Pancreas (tissue), 10 donors: ENCODE data around the gene CXADR. TPM values are rescaled to one million over a fixed set of nuclear protein-coding genes. Genes with fewer than 3 reads are reported as not detected.

Experiments
- ATAC-seq, 4 donors: fragments of 200-7000 bp; cut with Tn5 transposase; one replicate each; pipeline versions ENCODE4 v1.8.0 to v1.9.1; 2020; ENCODE audit warnings: mild to moderate bottlenecking in 4 of 4, moderate library complexity in 4 of 4
- DNase-seq, 6 donors: peaks; one replicate each; pipeline ENCODE4 v3.0.0-alpha.2; 2020
- FAIRE-seq: peaks from 2 replicates; lab custom pipeline; 2012; peaks lifted over from hg19 to GRCh38; lab: Jason Lieb, UNC
- H3K27ac ChIP-seq, 4 donors: fragments of 200-600 bp; sonication (generic); 1 replicate in 3 of 4; 2 replicates in 1 of 4; pipeline versions ENCODE4 v1.5.0 to v1.8.0; 2020
- H3K27me3 ChIP-seq, 4 donors: fragments of 200-600 bp; one replicate each; pipeline ENCODE4 v1.8.0; 2021
- H3K36me3 ChIP-seq, 3 donors: fragments of 200-600 bp; sonication (generic) in 1 of 3; one replicate each; pipeline versions ENCODE4 v1.5.0 to v1.8.0; 2020 to 2021
- H3K4me1 ChIP-seq, 3 donors: fragments of 200-600 bp; one replicate each; pipeline ENCODE4 v1.8.0; 2021
- H3K4me3 ChIP-seq, 4 donors: fragments of 200-600 bp; sonication (generic) in 2 of 4; one replicate each; pipeline versions ENCODE4 v1.5.0 to v1.8.0; 2020 to 2021
- H3K9me3 ChIP-seq, 4 donors: fragments of 200-600 bp; one replicate each; pipeline ENCODE4 v1.8.0; 2021
- WGBS, 2 donors: extraction: QIAGEN DNeasy Blood & Tissue Kit; methylation state at CpG; one replicate each; pipeline ENCODE4 v1.1.7; 2013; 5-methylcytosine and 5-hydroxymethylcytosine counted together
- intact Hi-C, 3 donors: fragments of 100-400 bp; cut with DNase I; formaldehyde crosslinking; loops; one replicate each; pipeline versions ENCODE4 v1.11.1 to v1.14.2; 2022
- polyA plus RNA-seq, 2 donors: library from polyadenylated mRNA; stranded (reverse); fragments of 200-250 nt; gene quantifications; one replicate each; pipeline ENCODE4 v1.2.3, GENCODE V29; 2013
- total RNA-seq, 6 donors: library from RNA; stranded (reverse); fragmentation: NEBNext Ultra II Directional in 4 of 6; extraction: Animal tissue kit (Norgen Biotek cat#: 25700) in 4 of 6; gene quantifications; one replicate each; pipeline versions ENCODE4 v1.2.1 to v1.2.4, GENCODE V29; 2021 to 2023
- TF ChIP-seq, protein P1 (sequence below), 4 donors: fragments of 200-600 bp; sonication (generic) in 3 of 4; IDR thresholded peaks; one replicate each; pipeline versions ENCODE4 v1.5.0 to v1.8.0; 2021; ENCODE audit warnings: antibody characterized with exemption in 4 of 4
- donor health status: healthy with polysubstance abuse.
- donor health status: DM: no; HTN: no; CAD: no; lungs with moderate emphysema.
- donor health status: DM: no; HTN: no; CAD: no.
- donor health status: control.
- donor health status: control.
- donor health status: Bipolar disorder and iron deficiency.
- donor health status: DM: yes; HTN: yes; CAD: no.
- donor health status: DM: no; HTN: no; CAD: no.
- donor health status: DM: no; HTN: no; CAD: no.
- donor health status: DM: yes; HTN: yes; CAD: no.

Gene CXADR
- total and polyA plus RNA-seq, 8 donors = 5.1 to 24.8 (median 15.1) TPM

DNA sequence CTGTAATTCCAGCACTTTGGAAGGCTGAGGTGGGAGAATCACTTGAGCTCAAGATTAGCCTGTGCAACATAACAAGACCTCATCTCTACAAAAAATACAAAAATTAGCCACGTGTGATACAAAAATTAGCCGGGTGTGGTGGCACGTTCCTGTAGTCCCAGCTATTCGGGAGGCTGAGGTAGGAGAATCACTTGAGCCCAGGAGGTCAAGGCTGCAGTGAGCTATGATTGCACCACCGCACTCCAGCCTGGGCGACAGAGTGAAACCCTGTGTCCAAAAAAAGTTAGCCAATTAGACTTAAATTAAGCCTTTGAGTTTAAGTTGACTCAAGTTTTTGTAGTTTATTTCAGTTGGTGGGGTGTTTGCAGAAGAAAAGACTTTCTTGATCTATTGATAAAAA is 11.8 kb downstream of the CXADR start:
- DNase-seq (no peak), ATAC-seq (no peak), FAIRE-seq (no peak)
- TF ChIP-seq, protein P1, sequence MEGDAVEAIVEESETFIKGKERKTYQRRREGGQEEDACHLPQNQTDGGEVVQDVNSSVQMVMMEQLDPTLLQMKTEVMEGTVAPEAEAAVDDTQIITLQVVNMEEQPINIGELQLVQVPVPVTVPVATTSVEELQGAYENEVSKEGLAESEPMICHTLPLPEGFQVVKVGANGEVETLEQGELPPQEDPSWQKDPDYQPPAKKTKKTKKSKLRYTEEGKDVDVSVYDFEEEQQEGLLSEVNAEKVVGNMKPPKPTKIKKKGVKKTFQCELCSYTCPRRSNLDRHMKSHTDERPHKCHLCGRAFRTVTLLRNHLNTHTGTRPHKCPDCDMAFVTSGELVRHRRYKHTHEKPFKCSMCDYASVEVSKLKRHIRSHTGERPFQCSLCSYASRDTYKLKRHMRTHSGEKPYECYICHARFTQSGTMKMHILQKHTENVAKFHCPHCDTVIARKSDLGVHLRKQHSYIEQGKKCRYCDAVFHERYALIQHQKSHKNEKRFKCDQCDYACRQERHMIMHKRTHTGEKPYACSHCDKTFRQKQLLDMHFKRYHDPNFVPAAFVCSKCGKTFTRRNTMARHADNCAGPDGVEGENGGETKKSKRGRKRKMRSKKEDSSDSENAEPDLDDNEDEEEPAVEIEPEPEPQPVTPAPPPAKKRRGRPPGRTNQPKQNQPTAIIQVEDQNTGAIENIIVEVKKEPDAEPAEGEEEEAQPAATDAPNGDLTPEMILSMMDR (IDR thresholded peaks at IDR 0.05) = no peak
- intact Hi-C loops = no loop called here
- 93 to 96% methylated on average over 6 of the region's 6 CpGs for WGBS, 2 donors
- Histone ChIP-seq H3K27me3 (no peaks in the 10 kb centered on the region), H3K9me3 (no peaks in the 10 kb centered on the region), H3K4me1 (peaks cover 15 to 17% (median 16%) of the 10 kb centered on the region in 3 donors), H3K27ac (no peak overlapping the region), H3K36me3 (no peaks in the 10 kb centered on the region), H3K4me3 (no peak overlapping the region)

DNA sequence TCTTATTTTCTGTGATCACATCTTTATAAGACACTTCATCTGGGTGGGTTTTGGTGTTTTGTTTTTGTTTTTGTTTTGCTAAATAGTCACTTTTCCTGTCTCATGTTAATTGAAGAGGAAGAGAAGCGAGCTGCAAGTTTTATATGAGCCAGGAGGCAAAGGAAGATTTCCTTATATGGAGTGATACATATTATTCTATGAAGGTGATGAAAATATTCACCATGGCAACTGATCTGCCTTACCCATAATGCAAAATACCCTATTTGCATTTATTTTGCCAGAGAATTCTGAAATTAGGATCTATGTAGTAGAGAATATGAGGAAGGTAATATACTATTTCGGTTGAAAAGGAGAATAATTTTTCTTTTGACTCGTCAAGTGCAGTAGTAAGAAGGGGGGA is 13.9 kb downstream of the CXADR start:
- WGBS, 2 donors = 80 to 83% methylated on average over 3 of the region's 3 CpGs
- Histone ChIP-seq H3K9me3 (no peaks in the 10 kb centered on the region), H3K36me3 (no peaks in the 10 kb centered on the region), H3K4me3 (no peak overlapping the region), H3K4me1 (peaks cover 15 to 17% (median 16%) of the 10 kb centered on the region in 3 donors), H3K27ac (peak overlapping the region in 2 of 4 donors; percentile 5 to 34), H3K27me3 (no peaks in the 10 kb centered on the region)
- TF ChIP-seq, protein P1 (IDR thresholded peaks at IDR 0.05) = no peak
- peak in 1 of 4 donors; percentile 10 for ATAC-seq
- DNase-seq = no peak
- intact Hi-C loops = no loop called here
- no peak for FAIRE-seq

DNA sequence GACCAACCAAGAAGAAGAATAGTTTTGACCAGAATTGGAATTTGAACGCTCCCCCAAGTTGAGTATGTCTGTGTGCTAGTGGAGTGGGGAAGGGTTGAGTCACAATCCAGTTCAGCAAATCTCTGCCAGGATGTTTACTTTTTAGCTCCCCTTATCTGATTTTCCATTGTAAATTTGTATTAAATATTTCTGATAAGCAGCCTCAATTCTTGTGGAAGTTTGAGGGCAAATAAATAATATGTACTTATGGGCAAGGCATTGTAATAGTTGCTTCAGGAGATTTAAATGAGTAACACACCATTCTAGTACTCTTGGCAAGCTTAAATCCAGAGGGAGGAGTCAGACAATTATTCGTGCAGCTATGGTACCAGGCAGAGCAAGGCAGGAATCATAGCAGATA is 14.4 kb downstream of the CXADR start:
- TF ChIP-seq, protein P1 (IDR thresholded peaks at IDR 0.05) = no peak
- H3K4me1 ChIP-seq = peaks cover 15 to 17% (median 16%) of the 10 kb centered on the region in 3 donors
- 26 to 35% methylated on average over 2 of the region's 2 CpGs for WGBS, 2 donors
- no peaks in the 10 kb centered on the region for H3K36me3 ChIP-seq
- H3K27me3 ChIP-seq = no peaks in the 10 kb centered on the region
- peak; percentile 66 to 84 (median 79) for ATAC-seq
- FAIRE-seq = no peak
- no peak overlapping the region for H3K4me3 ChIP-seq
- DNase-seq = no peak
- peak overlapping the region in 2 of 4 donors; percentile 18 to 34 for H3K27ac ChIP-seq
- intact Hi-C loops = no loop called here
- H3K9me3 ChIP-seq = no peaks in the 10 kb centered on the region

DNA sequence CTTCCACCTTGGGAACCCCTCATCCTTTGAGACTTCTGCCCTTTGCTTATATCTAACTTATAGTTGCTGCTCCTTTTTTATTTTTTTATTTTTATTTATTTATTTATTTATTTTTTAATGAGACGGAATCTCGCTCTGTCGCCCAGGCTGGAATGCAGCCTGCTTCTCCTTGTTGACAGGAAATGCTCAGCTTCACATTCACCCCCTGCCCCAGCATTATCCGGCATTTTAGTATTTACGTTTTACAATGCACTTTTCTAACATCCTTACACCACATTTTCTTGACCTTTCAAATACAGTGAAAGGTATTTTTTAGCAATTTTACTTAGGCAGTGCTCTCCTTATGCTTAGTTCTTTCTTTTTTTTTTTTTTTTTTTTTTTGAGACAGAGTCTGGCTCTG is 14.9 kb downstream of the CXADR start:
- WGBS, 2 donors = 67 to 81% methylated on average over 5 of the region's 5 CpGs
- peaks cover 13 to 16% (median 14%) of the 10 kb centered on the region in 3 donors for H3K4me1 ChIP-seq

DNA sequence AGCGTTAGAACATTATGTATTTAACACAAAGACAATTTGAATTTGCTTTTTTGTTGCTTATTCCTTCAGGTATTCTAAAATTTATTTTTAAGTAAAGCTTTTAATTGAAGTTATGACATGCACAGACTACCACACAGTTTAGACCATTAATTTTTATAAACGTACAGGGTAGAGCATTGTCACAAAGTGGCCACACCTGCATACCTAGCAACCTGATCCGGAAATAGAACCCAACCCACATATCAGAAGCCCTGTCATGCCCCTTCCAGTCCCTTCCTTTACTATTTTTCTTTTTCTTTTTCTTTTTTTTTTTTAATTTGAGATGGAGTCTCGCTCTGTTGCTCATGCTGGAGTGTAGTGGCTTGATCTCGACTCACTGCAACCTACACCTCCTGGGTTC is 16.8 kb downstream of the CXADR start:
- intact Hi-C loops = no loop called here
- H3K36me3 ChIP-seq = no peaks in the 10 kb centered on the region
- no peaks in the 10 kb centered on the region for H3K27me3 ChIP-seq
- no peaks in the 10 kb centered on the region for H3K9me3 ChIP-seq
- H3K4me3 ChIP-seq = no peak overlapping the region
- DNase-seq (no peak), FAIRE-seq (no peak), ATAC-seq (no peak)
- WGBS, 2 donors = 84 to 88% methylated on average over 5 of the region's 5 CpGs
- TF ChIP-seq, protein P1 (IDR thresholded peaks at IDR 0.05) = no peak
- peaks cover 7 to 9% (median 9%) of the 10 kb centered on the region in 3 donors for H3K4me1 ChIP-seq
- H3K27ac ChIP-seq = no peak overlapping the region

More for the DNA sequence above, 14.9 kb downstream of the CXADR start:
- Histone ChIP-seq H3K27me3 (no peaks in the 10 kb centered on the region), H3K4me3 (no peak overlapping the region), H3K9me3 (no peaks in the 10 kb centered on the region), H3K36me3 (no peaks in the 10 kb centered on the region), H3K27ac (peak overlapping the region in 1 of 4 donors; percentile 18)
- FAIRE-seq = no peak
- TF ChIP-seq, protein P1 (IDR thresholded peaks at IDR 0.05) = no peak
- ATAC-seq = no peak
- no peak for DNase-seq
- intact Hi-C loops = no loop called here
